ENCODE measurements around the gene FANCC. TPM values are rescaled to one million over a fixed set of nuclear protein-coding genes. Genes with fewer than 3 reads are reported as not detected.
A peak's percentile ranks its signal among the peaks of the same experiment; 100 is the strongest.

Gene FANCC
- total RNA-seq, 1 experiment from 2014 or later = 44.7 TPM

- peaks cover 17% of the 10 kb centered on the region; the same call in 1 of the 2 replicates for H3F3A ChIP-seq (ENCODE audit: insufficient read depth, low read depth)
- H3K36me3 ChIP-seq (ENCODE audit: low read depth) = no peaks in the 10 kb centered on the region
- ChIA-PET POLR2A (ENCODE audit: unreplicated experiment) (interaction anchor here (0.7 kb wide), 1 partner anchor 1907 kb away, joined by 4 read pairs; no protein-coding TSS in a partner anchor), CTCF (interaction anchor here (0.6 kb wide), 1 partner anchor 468 kb away, joined by 3 read pairs; no protein-coding TSS in a partner anchor)
- H4K20me1 ChIP-seq (ENCODE audit: insufficient read depth) = no peaks in the 10 kb centered on the region
- H2AFZ ChIP-seq = no peak overlapping the region
- TF ChIP-seq EZH2 (IDR thresholded peaks at IDR 0.05; ENCODE audit: low read depth) (no peak), CTCF (conservative IDR thresholded peaks at IDR 0.05) (peak; percentile 33; the same call in 1 of the 2 replicates)
- H3K9me2 ChIP-seq (ENCODE audit: insufficient read depth) = no peaks in the 10 kb centered on the region
- no peaks in the 10 kb centered on the region for H3K9me3 ChIP-seq (ENCODE audit: insufficient read depth, low read depth)
- no peaks in the 10 kb centered on the region for H3K4me1 ChIP-seq (replicated peaks; ENCODE audit: insufficient read depth)
- H3K79me2 ChIP-seq (ENCODE audit: low read depth) = no peaks in the 10 kb centered on the region
- no peaks in the 10 kb centered on the region for H3K27me3 ChIP-seq (ENCODE audit: insufficient read depth, low read depth)
- no peak overlapping the region for H3K4me3 ChIP-seq
- DNase-seq = no peak
- no TSS peak for BruUV-seq (replicated peaks)
- H3K27ac ChIP-seq = no peak overlapping the region
- intact Hi-C loops (cut with micrococcal nuclease; ENCODE audit: unreplicated experiment) = no loop called here
- H3K4me2 ChIP-seq = no peak overlapping the region
Measured at GRCh38 chr9:95124582-95125367, 192.7 kb downstream of the FANCC start.

- CTCF ChIA-PET = no interaction called here
- intact Hi-C loops (cut with micrococcal nuclease; ENCODE audit: unreplicated experiment) = no loop called here
Measured at GRCh38 chr9:95120781-95121370, 196.6 kb downstream of the FANCC start.

More at GRCh38 chr9:95120781-95121370, 196.6 kb downstream of the FANCC start:
- TF ChIP-seq EZH2 (IDR thresholded peaks at IDR 0.05; ENCODE audit: low read depth) = no peak
- TF ChIP-seq CTCF (conservative IDR thresholded peaks at IDR 0.05) = no peak
- Histone ChIP-seq H3F3A (ENCODE audit: insufficient read depth, low read depth) (peaks cover 16% of the 10 kb centered on the region; the same call in 1 of the 2 replicates), H4K20me1 (ENCODE audit: insufficient read depth) (no peaks in the 10 kb centered on the region), H3K4me2 (no peak overlapping the region), H3K9me2 (ENCODE audit: insufficient read depth) (no peaks in the 10 kb centered on the region), H3K4me3 (no peak overlapping the region), H3K79me2 (ENCODE audit: low read depth) (no peaks in the 10 kb centered on the region), H3K36me3 (ENCODE audit: low read depth) (no peaks in the 10 kb centered on the region), H2AFZ (no peak overlapping the region), H3K4me1 (replicated peaks; ENCODE audit: insufficient read depth) (no peaks in the 10 kb centered on the region), H3K27ac (no peak overlapping the region), H3K9me3 (ENCODE audit: insufficient read depth, low read depth) (no peaks in the 10 kb centered on the region), H3K27me3 (ENCODE audit: insufficient read depth, low read depth) (no peaks in the 10 kb centered on the region)
- no TSS peak for BruUV-seq (replicated peaks)
- POLR2A ChIA-PET (ENCODE audit: unreplicated experiment) = interaction anchor here (0.6 kb wide), 1 partner anchor 179 kb away, joined by 4 read pairs; no protein-coding TSS in a partner anchor
- DNase-seq = no peak
